ENCODE data around the gene C6orf52. TPM values are rescaled to one million over a fixed set of nuclear protein-coding genes. Genes with fewer than 3 reads are reported as not detected.

C6orf52 gene
- polyA plus RNA-seq, 1 of the 3 experiments (the other 2 are of a cell fraction) = 1.4 TPM

GRCh38 chr6:10626154-10626741, 68.2 kb downstream of the C6orf52 start:
- no peak for TF ChIP-seq SMC3 (IDR thresholded peaks at IDR 0.05; ENCODE audit: low read depth, low read length)
- no peak for TF ChIP-seq CHD2 (IDR thresholded peaks at IDR 0.05; ENCODE audit: low read length, partially characterized antibody)
- TF ChIP-seq MEF2A (IDR thresholded peaks at IDR 0.05; ENCODE audit: borderline replicate concordance, low read depth) = no peak
- Histone ChIP-seq H3K79me2 (ENCODE audit: insufficient read depth) (no peaks in the 10 kb centered on the region), H4K20me1 (ENCODE audit: insufficient read depth) (no peaks in the 10 kb centered on the region), H3K9ac (no peak overlapping the region), H3K27ac (ENCODE audit: low read depth in 2 of 2, low read length in 1 of 2) (no peak overlapping the region), H2AFZ (ENCODE audit: low read depth) (no peak overlapping the region), H3K4me3 (ENCODE audit: low read depth in 2 of 2, low read length in 1 of 2) (no peak overlapping the region), H3K4me2 (no peak overlapping the region), H3F3A (replicated peaks; ENCODE audit: insufficient read depth) (no peaks in the 10 kb centered on the region), H3K9me3 (no peaks in the 10 kb centered on the region), H3K27me3 (ENCODE audit: insufficient read depth) (no peaks in the 10 kb centered on the region), H3K9me2 (no peaks in the 10 kb centered on the region), H3K4me1 (ENCODE audit: control insufficient read depth in 1 of 2, insufficient read depth in 2 of 2, low read depth in 1 of 2, low read length in 1 of 2) (no peaks in the 10 kb centered on the region), H3K36me3 (replicated peaks in 1 of 2; ENCODE audit: control insufficient read depth in 1 of 2, insufficient read depth in 2 of 2, low read length in 1 of 2) (no peaks in the 10 kb centered on the region)
- DNase-seq = no peak
- WGBS (ENCODE audit: low lambda C conversion rate) = 86% methylated on average over 9 of the region's 9 CpGs
- CTCF ChIA-PET = no interaction called here
- POLR2A ChIA-PET = no interaction called here

GRCh38 chr6:10624836-10625235, 69.6 kb downstream of the C6orf52 start:
- Histone ChIP-seq H3K36me3 (replicated peaks in 1 of 2; ENCODE audit: control insufficient read depth in 1 of 2, insufficient read depth in 2 of 2, low read length in 1 of 2) (no peaks in the 10 kb centered on the region), H2AFZ (ENCODE audit: low read depth) (no peak overlapping the region), H3K27ac (ENCODE audit: low read depth in 2 of 2, low read length in 1 of 2) (no peak overlapping the region), H4K20me1 (ENCODE audit: insufficient read depth) (no peaks in the 10 kb centered on the region), H3K4me3 (ENCODE audit: low read depth in 2 of 2, low read length in 1 of 2) (no peak overlapping the region), H3K27me3 (ENCODE audit: insufficient read depth) (no peaks in the 10 kb centered on the region), H3K9ac (no peak overlapping the region), H3F3A (replicated peaks; ENCODE audit: insufficient read depth) (no peaks in the 10 kb centered on the region), H3K9me2 (no peaks in the 10 kb centered on the region), H3K9me3 (no peaks in the 10 kb centered on the region), H3K79me2 (ENCODE audit: insufficient read depth) (no peaks in the 10 kb centered on the region), H3K4me2 (no peak overlapping the region), H3K4me1 (ENCODE audit: control insufficient read depth in 1 of 2, insufficient read depth in 2 of 2, low read depth in 1 of 2, low read length in 1 of 2) (no peaks in the 10 kb centered on the region)
- no peak for DNase-seq
- TF ChIP-seq IRF3 (IDR thresholded peaks at IDR 0.05; ENCODE audit: low read depth, low read length) (no peak), ELF1 (IDR thresholded peaks at IDR 0.05) (no peak), GATA2 (CRISPR knock-in tag; IDR thresholded peaks at IDR 0.05) (no peak), CTCF (IDR thresholded peaks at IDR 0.05) (no peak), JUND (IDR thresholded peaks at IDR 0.05) (no peak), PBX3 (IDR thresholded peaks at IDR 0.05) (no peak), MXI1 (IDR thresholded peaks at IDR 0.05; ENCODE audit: low read depth, low read length) (no peak), GABPA (IDR thresholded peaks at IDR 0.05; ENCODE audit: low read depth) (no peak)
- ChIA-PET POLR2A (no interaction called here), CTCF (interaction anchor here (1.0 kb wide), 1 partner anchor 14 kb away, joined by 3 read pairs; no protein-coding TSS in a partner anchor)
- 77% methylated on average over 5 of the region's 5 CpGs for WGBS (ENCODE audit: low lambda C conversion rate)
